ENCODE results near the gene TRMT13. TPM values are rescaled to one million over a fixed set of nuclear protein-coding genes. Genes with fewer than 3 reads are reported as not detected.

Gene TRMT13
- polyA plus RNA-seq (2013, experiment 1 of 2) = 10.2 TPM
- polyA plus RNA-seq (2013, experiment 2 of 2) = 9.5 TPM

- WGBS, 2 experiments (ENCODE audit: insufficient coverage in 2 of 2) = 0 to 1% methylated on average over 36 to 48 of the region's 57 CpGs
- Histone ChIP-seq H3K4me3 (ENCODE audit: extremely low read depth, insufficient read depth, low read length, poor library complexity, severe bottlenecking) (peak within 1 kb of the TSS; percentile 86), H3K27ac (ENCODE audit: low read depth, low read length, severe bottlenecking) (peak within 1 kb of the TSS; percentile 85), H3K9me3 (ENCODE audit: control insufficient read depth, low read length) (no peaks in the 10 kb centered on the region), H3K36me3 (ENCODE audit: control insufficient read depth, insufficient read depth, low read length) (peaks cover 14% of the 10 kb centered on the region), H3K4me1 (ENCODE audit: control insufficient read depth, insufficient read depth, low read length, poor library complexity, severe bottlenecking) (no peaks in the 10 kb centered on the region)
Observed at GRCh38 chr1:100132566-100133477, at the start of gene TRMT13, which contains the start of gene SASS6. Gene TRMT13 (plus strand): TSS chr1:100133163. CDS start chr1:100133169, 6 bp downstream. Gene SASS6 (minus strand): TSS chr1:100132930. CDS start chr1:100132814, 116 bp downstream.

GRCh38 chr1:100087396-100087795 is 45.6 kb upstream of the TRMT13 start:
- Histone ChIP-seq H3K4me1 (ENCODE audit: control insufficient read depth, insufficient read depth, low read length, poor library complexity, severe bottlenecking) (no peaks in the 10 kb centered on the region), H3K27ac (ENCODE audit: low read depth, low read length, severe bottlenecking) (no peak overlapping the region), H3K9me3 (ENCODE audit: control insufficient read depth, low read length) (no peaks in the 10 kb centered on the region), H3K36me3 (ENCODE audit: control insufficient read depth, insufficient read depth, low read length) (peaks cover 17% of the 10 kb centered on the region), H3K4me3 (ENCODE audit: extremely low read depth, insufficient read depth, low read length, poor library complexity, severe bottlenecking) (no peak overlapping the region)
- WGBS, 2 experiments (ENCODE audit: insufficient coverage in 2 of 2) = no CpG with 5 or more reads among the region's 1 CpG

GRCh38 chr1:100089082-100089481 is 43.9 kb upstream of the TRMT13 start:
- Histone ChIP-seq H3K36me3 (ENCODE audit: control insufficient read depth, insufficient read depth, low read length) (peaks cover 23% of the 10 kb centered on the region), H3K27ac (ENCODE audit: low read depth, low read length, severe bottlenecking) (no peak overlapping the region), H3K9me3 (ENCODE audit: control insufficient read depth, low read length) (no peaks in the 10 kb centered on the region), H3K4me3 (ENCODE audit: extremely low read depth, insufficient read depth, low read length, poor library complexity, severe bottlenecking) (no peak overlapping the region), H3K4me1 (ENCODE audit: control insufficient read depth, insufficient read depth, low read length, poor library complexity, severe bottlenecking) (no peaks in the 10 kb centered on the region)
- WGBS, 2 experiments (ENCODE audit: insufficient coverage in 2 of 2) = no CpG with 5 or more reads among the region's 1 CpG

- no peak overlapping the region for H3K27ac ChIP-seq (ENCODE audit: low read depth, low read length, severe bottlenecking)
Observed at GRCh38 chr1:100090471-100090870, 42.5 kb upstream of the TRMT13 start.

GRCh38 chr1:100100202-100100601 is 32.8 kb upstream of the TRMT13 start:
- H3K9me3 ChIP-seq (ENCODE audit: control insufficient read depth, low read length) = no peaks in the 10 kb centered on the region
- WGBS, 2 experiments (ENCODE audit: insufficient coverage in 2 of 2) = no CpG with 5 or more reads among the region's 1 CpG

More at GRCh38 chr1:100090471-100090870, 42.5 kb upstream of the TRMT13 start:
- Histone ChIP-seq H3K9me3 (ENCODE audit: control insufficient read depth, low read length) (no peaks in the 10 kb centered on the region), H3K36me3 (ENCODE audit: control insufficient read depth, insufficient read depth, low read length) (peaks cover 23% of the 10 kb centered on the region), H3K4me3 (ENCODE audit: extremely low read depth, insufficient read depth, low read length, poor library complexity, severe bottlenecking) (no peak overlapping the region), H3K4me1 (ENCODE audit: control insufficient read depth, insufficient read depth, low read length, poor library complexity, severe bottlenecking) (no peaks in the 10 kb centered on the region)
- 75 to 82% methylated on average over 1 to 3 of the region's 3 CpGs for WGBS, 2 experiments (ENCODE audit: insufficient coverage in 2 of 2)

GRCh38 chr1:100101564-100101963 is 31.4 kb upstream of the TRMT13 start:
- H3K4me3 ChIP-seq (ENCODE audit: extremely low read depth, insufficient read depth, low read length, poor library complexity, severe bottlenecking) = no peak overlapping the region
- H3K9me3 ChIP-seq (ENCODE audit: control insufficient read depth, low read length) = no peaks in the 10 kb centered on the region
- no peaks in the 10 kb centered on the region for H3K4me1 ChIP-seq (ENCODE audit: control insufficient read depth, insufficient read depth, low read length, poor library complexity, severe bottlenecking)
- H3K36me3 ChIP-seq (ENCODE audit: control insufficient read depth, insufficient read depth, low read length) = peaks cover 41% of the 10 kb centered on the region
- H3K27ac ChIP-seq (ENCODE audit: low read depth, low read length, severe bottlenecking) = no peak overlapping the region
- WGBS, 2 experiments (ENCODE audit: insufficient coverage in 2 of 2) = 80 to 100% methylated on average over 1 to 2 of the region's 2 CpGs

More at GRCh38 chr1:100100202-100100601, 32.8 kb upstream of the TRMT13 start:
- Histone ChIP-seq H3K36me3 (ENCODE audit: control insufficient read depth, insufficient read depth, low read length) (peaks cover 33% of the 10 kb centered on the region), H3K27ac (ENCODE audit: low read depth, low read length, severe bottlenecking) (no peak overlapping the region), H3K4me3 (ENCODE audit: extremely low read depth, insufficient read depth, low read length, poor library complexity, severe bottlenecking) (no peak overlapping the region), H3K4me1 (ENCODE audit: control insufficient read depth, insufficient read depth, low read length, poor library complexity, severe bottlenecking) (no peaks in the 10 kb centered on the region)

- no peaks in the 10 kb centered on the region for H3K4me1 ChIP-seq (ENCODE audit: control insufficient read depth, insufficient read depth, low read length, poor library complexity, severe bottlenecking)
- H3K36me3 ChIP-seq (ENCODE audit: control insufficient read depth, insufficient read depth, low read length) = peaks cover 32% of the 10 kb centered on the region
- no peak overlapping the region for H3K4me3 ChIP-seq (ENCODE audit: extremely low read depth, insufficient read depth, low read length, poor library complexity, severe bottlenecking)
- H3K9me3 ChIP-seq (ENCODE audit: control insufficient read depth, low read length) = no peaks in the 10 kb centered on the region
- no peak overlapping the region for H3K27ac ChIP-seq (ENCODE audit: low read depth, low read length, severe bottlenecking)
- 100% methylated on average over 1 to 2 of the region's 4 CpGs for WGBS, 2 experiments (ENCODE audit: insufficient coverage in 2 of 2)
Observed at GRCh38 chr1:100107696-100108095, 25.3 kb upstream of the TRMT13 start.

GRCh38 chr1:100109554-100110066 is 23.4 kb upstream of the TRMT13 start:
- H3K9me3 ChIP-seq (ENCODE audit: control insufficient read depth, low read length) = no peaks in the 10 kb centered on the region

GRCh38 chr1:100115524-100115923 is 17.4 kb upstream of the TRMT13 start:
- no peaks in the 10 kb centered on the region for H3K9me3 ChIP-seq (ENCODE audit: control insufficient read depth, low read length)
- H3K27ac ChIP-seq (ENCODE audit: low read depth, low read length, severe bottlenecking) = no peak overlapping the region
- H3K36me3 ChIP-seq (ENCODE audit: control insufficient read depth, insufficient read depth, low read length) = peaks cover 26% of the 10 kb centered on the region
- H3K4me1 ChIP-seq (ENCODE audit: control insufficient read depth, insufficient read depth, low read length, poor library complexity, severe bottlenecking) = no peaks in the 10 kb centered on the region
- no peak overlapping the region for H3K4me3 ChIP-seq (ENCODE audit: extremely low read depth, insufficient read depth, low read length, poor library complexity, severe bottlenecking)
- 80% methylated on average over 1 of the region's 4 CpGs; no CpG with 5 or more reads in 1 of the 2 experiments for WGBS, 2 experiments (ENCODE audit: insufficient coverage in 2 of 2)

More at GRCh38 chr1:100109554-100110066, 23.4 kb upstream of the TRMT13 start:
- Histone ChIP-seq H3K36me3 (ENCODE audit: control insufficient read depth, insufficient read depth, low read length) (peaks cover 15% of the 10 kb centered on the region), H3K4me1 (ENCODE audit: control insufficient read depth, insufficient read depth, low read length, poor library complexity, severe bottlenecking) (no peaks in the 10 kb centered on the region), H3K4me3 (ENCODE audit: extremely low read depth, insufficient read depth, low read length, poor library complexity, severe bottlenecking) (no peak overlapping the region), H3K27ac (ENCODE audit: low read depth, low read length, severe bottlenecking) (no peak overlapping the region)

- H3K9me3 ChIP-seq (ENCODE audit: control insufficient read depth, low read length) = no peaks in the 10 kb centered on the region
- H3K27ac ChIP-seq (ENCODE audit: low read depth, low read length, severe bottlenecking) = no peak overlapping the region
- no peaks in the 10 kb centered on the region for H3K4me1 ChIP-seq (ENCODE audit: control insufficient read depth, insufficient read depth, low read length, poor library complexity, severe bottlenecking)
- peaks cover 21% of the 10 kb centered on the region for H3K36me3 ChIP-seq (ENCODE audit: control insufficient read depth, insufficient read depth, low read length)
- no peak overlapping the region for H3K4me3 ChIP-seq (ENCODE audit: extremely low read depth, insufficient read depth, low read length, poor library complexity, severe bottlenecking)
- WGBS, 2 experiments (ENCODE audit: insufficient coverage in 2 of 2) = 100% methylated on average over 1 of the region's 1 CpG; no CpG with 5 or more reads in 1 of the 2 experiments
Observed at GRCh38 chr1:100122177-100122576, 10.8 kb upstream of the TRMT13 start.

All from mesodermal cell (in vitro differentiated cells).